GM19455 (cell line): ENCODE measurements around the gene KCP.

Experiments
- ATAC-seq: cut with Tn5 transposase; IDR thresholded peaks from one replicate; pipeline ENCODE4 v1.9.1; 2021; ENCODE audit not compliant: unreplicated experiment

KCP gene

DNA sequence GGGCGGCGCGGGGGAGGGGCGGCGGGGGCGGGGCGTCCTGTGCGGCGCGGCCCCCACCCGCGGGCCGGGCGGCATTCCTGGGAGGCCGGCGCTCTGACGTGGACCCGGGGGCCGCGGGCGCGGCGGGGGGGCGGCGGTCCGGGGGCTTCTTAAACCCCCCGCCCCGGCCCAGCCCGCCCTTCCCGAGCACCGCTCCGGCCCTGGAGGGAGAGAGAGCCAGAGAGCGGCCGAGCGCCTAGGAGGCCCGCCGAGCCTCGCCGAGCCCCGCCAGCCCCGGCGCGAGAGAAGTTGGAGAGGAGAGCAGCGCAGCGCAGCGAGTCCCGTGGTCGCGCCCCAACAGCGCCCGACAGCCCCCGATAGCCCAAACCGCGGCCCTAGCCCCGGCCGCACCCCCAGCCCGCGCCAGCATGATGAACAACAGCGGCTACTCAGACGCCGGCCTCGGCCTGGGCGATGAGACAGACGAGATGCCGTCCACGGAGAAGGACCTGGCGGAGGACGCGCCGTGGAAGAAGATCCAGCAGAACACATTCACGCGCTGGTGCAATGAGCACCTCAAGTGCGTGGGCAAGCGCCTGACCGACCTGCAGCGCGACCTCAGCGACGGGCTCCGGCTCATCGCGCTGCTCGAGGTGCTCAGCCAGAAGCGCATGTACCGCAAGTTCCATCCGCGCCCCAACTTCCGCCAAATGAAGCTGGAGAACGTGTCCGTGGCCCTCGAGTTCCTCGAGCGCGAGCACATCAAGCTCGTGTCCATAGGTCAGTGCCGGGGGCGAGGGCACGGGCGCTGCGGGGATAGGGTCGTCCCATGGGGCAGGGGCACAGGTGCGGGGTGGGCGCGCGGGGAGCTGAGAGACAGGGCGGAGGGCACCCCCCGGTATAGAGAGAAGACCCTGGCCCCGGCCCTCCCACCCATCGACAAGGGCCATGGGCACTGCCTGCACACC, 80.0 kb downstream of the KCP start, which contains the start of gene FLNC:
TSS of gene FLNC (plus strand) at position 176 of the 947 bp plus-strand sequence. CDS start at position 408, 232 bp downstream.
- no peak for ATAC-seq

DNA sequence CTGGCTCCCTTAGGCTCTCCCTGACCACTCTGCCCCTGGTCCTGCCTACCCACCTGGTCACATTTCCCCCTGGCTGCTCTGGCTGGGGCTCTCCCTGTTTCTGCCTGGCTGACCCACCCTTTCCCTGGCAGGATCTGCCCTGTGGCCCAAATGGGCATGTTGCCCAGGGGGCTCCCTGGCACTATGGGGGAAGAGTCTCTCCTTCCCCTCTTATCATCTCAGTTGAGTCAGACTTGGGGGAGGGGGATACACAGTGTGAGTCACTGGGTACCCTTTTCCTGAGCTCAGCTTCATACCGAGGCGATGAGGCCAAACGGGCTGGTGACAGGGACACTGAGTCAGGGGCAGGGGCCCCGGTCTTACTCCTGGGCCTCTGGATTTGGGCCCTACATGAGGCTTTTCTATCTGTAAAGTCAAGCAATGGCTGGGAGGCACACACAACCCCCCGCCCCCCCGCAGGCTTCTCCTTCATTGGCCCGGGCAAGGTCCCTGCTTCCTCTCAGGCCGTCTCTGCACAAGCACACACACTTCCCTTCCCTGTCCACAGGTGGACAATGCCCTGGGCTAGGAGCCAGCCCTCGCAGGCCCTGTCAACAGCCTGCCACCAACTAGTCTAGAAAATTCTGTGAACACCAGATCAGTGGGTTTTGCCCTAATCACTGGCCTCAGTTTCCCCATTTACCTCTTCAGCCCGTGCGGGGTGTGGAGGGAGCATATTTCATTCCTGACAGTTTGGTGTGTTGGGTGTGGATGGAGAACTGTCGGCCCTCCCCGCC, 80.9 kb downstream of the KCP start:
- ATAC-seq: no peak

DNA sequence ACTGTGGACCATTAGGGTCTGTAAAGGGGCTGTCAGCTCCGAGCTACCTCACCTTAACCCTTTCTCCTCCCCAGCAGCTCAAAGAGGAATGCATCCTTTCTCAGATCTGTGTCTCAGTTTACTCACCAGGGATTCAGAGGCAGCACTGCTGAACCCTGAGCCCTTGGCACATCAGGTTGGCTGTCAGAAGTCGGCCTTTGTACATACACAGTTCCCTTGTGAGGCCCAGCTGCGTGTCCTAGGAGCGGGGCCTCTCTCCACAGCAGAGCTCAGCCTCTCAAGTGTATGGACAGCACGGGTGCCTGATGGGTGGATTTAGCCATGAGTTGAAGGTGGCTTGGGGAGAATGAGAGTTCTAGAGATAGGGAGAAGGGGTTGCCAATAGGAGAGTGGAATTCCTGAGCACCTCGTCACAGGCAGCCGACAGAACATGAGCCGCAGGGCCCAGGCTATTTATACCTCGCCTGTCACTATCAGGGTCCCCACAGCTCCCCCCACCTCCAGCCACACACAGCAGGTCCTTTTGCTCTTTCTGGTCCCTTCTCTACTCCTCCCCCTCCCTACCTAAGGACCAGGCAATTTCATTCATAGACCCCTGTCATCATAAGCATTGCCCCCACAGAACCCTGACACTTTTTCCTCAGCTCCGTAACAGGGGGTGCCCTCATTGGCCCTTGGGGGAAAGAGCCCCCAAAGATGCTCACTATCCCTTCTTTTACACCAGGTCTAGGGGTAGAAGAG, 82.4 kb downstream of the KCP start:
- ATAC-seq: no peak

DNA sequence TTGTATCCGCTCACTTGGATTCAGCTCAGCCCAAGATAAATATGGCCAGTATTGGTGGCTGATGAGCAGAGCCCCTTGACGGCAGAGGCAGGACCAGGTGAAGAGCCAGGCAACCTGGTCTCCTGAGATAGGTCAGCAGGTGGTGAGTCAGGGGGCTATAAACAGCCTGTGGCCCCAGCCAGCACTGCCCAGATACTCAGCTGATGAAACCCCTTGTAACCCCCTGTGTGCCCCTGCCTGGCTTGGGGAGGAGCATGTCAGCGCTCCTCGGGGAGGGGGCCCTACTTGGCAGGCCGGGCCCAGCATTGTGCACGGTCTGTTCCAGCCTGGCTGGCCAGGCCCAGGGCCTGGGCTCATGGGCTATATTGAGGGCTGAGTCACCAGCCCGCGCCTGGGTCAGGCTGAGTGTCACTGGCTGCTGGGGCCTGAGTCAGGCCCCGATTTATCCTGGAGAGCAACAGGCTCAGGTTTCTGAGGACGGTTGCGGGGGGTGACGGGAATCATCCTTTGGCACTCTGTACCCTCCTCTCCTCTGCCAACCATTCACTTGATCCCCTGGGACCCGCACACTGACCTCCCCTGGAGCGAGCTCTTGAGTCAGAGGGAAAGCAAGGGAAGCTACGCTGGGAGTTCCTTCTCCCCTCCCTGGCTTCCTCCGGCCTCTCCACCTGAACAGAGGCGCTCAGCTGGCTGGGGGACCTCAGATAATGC, 83.1 kb downstream of the KCP start:
- no peak for ATAC-seq

DNA sequence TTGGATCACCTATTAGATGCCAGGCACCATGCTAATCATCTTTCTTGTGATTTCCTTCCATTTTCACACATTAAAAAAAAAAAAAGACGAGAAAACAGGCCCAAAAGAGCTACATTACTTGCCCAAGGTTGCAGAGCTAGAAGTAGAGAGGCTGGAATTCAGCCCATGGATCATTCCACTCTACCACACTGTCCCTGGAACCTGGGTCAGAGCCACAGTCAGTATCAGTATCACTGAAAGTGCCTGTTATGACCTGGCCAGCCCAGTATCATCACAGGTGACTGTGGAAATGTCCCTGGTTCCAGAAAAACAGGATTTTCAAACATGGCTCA, 83.6 kb downstream of the KCP start:
- no peak for ATAC-seq
